Measurements from ENCODE around the gene DCC. TPM values are rescaled to one million over a fixed set of nuclear protein-coding genes. Genes with fewer than 3 reads are reported as not detected.
"Not testable (repeated sequence)": the region's sequence is repeated elsewhere in the genome, so short reads cannot be mapped to it uniquely, and the experiment has no call there.

The DCC gene
- total RNA-seq, 6 donors from 2014 or later: 0.33 to 3.5 (median 1.0) TPM

DNA sequence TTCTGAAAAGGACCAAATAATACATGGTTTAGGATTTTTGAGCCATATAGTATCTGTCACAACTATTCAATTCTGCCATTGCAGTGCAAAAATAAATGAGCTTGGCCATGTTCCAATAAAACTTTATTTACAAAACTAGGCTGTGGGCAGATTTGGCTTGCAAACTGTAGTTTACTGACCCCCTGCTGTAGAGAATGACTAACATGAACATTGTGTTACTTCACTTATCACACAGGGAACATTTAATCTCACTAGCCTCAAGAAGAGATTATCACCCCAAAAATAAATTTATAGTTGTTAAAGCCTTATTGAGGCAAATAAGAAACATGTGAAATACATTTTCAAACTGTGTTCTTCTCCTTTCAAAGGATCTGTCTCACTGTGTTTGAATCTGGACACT, 1118.3 kb downstream of the DCC start:
- peaks cover 0 to 3% (median 0%) of the 10 kb centered on the region in 4 donors for H3K9me3 ChIP-seq
- no peak overlapping the region for H3K4me3 ChIP-seq
- peaks cover 0 to 3% (median 0%) of the 10 kb centered on the region in 4 donors for H3K4me1 ChIP-seq
- TF ChIP-seq EP300 (IDR thresholded peaks at IDR 0.05): no peak
- ATAC-seq (ENCODE audit: low FRiP score in 2 of 2) (no peak), DNase-seq (no peak)
- no peak overlapping the region for H3K27ac ChIP-seq
- no peaks in the 10 kb centered on the region for H3K36me3 ChIP-seq
- H3K27me3 ChIP-seq: no peaks in the 10 kb centered on the region

DNA sequence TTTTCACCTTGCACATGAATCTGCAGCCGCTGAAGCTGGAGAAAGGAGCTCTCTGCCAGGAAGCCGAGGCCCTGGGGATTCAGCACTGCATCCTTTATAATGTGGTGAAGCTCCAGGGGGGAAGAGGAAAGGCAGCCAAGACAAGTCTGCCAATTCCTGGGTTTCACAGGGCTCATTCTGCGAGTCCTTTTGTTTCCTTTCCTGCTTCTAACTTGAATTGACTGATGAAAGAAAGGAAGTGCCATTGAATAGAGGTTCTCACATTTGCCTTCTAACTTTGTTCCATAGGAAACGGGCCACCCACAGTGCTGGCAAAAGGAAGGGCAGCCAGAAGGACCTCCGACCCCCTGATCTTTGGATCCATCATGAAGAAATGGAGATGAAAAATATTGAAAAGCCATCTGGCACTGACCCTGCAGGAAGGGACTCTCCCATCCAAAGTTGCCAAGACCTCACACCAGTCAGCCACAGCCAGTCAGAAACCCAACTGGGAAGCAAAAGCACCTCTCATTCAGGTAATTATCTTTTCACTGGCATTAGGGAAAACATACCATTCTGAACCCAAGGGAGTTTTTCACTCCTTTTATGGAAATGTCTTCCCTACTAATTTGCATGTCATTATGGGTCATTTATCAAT, 1119.1 kb downstream of the DCC start:
- Histone ChIP-seq H3K4me1 (peaks cover 0 to 3% (median 0%) of the 10 kb centered on the region in 4 donors), H3K9me3 (peaks cover 0 to 3% (median 0%) of the 10 kb centered on the region in 4 donors), H3K36me3 (no peaks in the 10 kb centered on the region), H3K27me3 (no peaks in the 10 kb centered on the region), H3K4me3 (no peak overlapping the region), H3K27ac (no peak overlapping the region)
- 24 to 40% methylated on average over 5 of the region's 5 CpGs for WGBS, 2 donors
- ATAC-seq (ENCODE audit: low FRiP score in 2 of 2) (no peak), DNase-seq (no peak)
- no peak for TF ChIP-seq EP300 (IDR thresholded peaks at IDR 0.05)
- TF ChIP-seq POLR2AphosphoS5 (IDR thresholded peaks at IDR 0.05): no peak
- no peak for TF ChIP-seq POLR2A (IDR thresholded peaks at IDR 0.05)
- TF ChIP-seq, protein P1, sequence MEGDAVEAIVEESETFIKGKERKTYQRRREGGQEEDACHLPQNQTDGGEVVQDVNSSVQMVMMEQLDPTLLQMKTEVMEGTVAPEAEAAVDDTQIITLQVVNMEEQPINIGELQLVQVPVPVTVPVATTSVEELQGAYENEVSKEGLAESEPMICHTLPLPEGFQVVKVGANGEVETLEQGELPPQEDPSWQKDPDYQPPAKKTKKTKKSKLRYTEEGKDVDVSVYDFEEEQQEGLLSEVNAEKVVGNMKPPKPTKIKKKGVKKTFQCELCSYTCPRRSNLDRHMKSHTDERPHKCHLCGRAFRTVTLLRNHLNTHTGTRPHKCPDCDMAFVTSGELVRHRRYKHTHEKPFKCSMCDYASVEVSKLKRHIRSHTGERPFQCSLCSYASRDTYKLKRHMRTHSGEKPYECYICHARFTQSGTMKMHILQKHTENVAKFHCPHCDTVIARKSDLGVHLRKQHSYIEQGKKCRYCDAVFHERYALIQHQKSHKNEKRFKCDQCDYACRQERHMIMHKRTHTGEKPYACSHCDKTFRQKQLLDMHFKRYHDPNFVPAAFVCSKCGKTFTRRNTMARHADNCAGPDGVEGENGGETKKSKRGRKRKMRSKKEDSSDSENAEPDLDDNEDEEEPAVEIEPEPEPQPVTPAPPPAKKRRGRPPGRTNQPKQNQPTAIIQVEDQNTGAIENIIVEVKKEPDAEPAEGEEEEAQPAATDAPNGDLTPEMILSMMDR (IDR thresholded peaks at IDR 0.05): no peak

DNA sequence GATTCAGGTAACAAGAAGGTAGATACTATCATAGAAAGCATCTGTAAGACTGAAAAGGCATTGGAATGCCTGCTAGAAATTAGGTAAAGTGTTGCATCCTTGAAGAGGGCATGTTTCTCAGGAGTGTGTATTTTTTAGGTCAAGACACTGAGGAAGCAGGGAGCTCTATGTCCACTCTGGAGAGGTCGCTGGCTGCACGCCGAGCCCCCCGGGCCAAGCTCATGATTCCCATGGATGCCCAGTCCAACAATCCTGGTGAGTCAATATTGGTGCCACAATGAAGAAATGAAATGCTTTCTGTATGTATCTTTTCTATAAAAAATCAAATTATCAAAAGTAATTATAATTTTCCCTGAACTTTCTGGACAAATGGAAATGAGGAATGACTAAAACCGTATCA, 1127.8 kb downstream of the DCC start:
- H3K4me1 ChIP-seq: no peaks in the 10 kb centered on the region
- TF ChIP-seq, protein P1 (IDR thresholded peaks at IDR 0.05): no peak
- TF ChIP-seq POLR2A (IDR thresholded peaks at IDR 0.05) (no peak), POLR2AphosphoS5 (IDR thresholded peaks at IDR 0.05) (no peak), EP300 (IDR thresholded peaks at IDR 0.05) (no peak)
- no peak overlapping the region for H3K4me3 ChIP-seq
- no peaks in the 10 kb centered on the region for H3K9me3 ChIP-seq
- WGBS, 2 donors: 92 to 93% methylated on average over 5 of the region's 5 CpGs
- no peak overlapping the region for H3K27ac ChIP-seq
- ATAC-seq (ENCODE audit: low FRiP score in 2 of 2): no peak
- H3K27me3 ChIP-seq: no peaks in the 10 kb centered on the region
- H3K36me3 ChIP-seq: no peaks in the 10 kb centered on the region
- peak in 1 of 2 donors; percentile 66 for DNase-seq

DNA sequence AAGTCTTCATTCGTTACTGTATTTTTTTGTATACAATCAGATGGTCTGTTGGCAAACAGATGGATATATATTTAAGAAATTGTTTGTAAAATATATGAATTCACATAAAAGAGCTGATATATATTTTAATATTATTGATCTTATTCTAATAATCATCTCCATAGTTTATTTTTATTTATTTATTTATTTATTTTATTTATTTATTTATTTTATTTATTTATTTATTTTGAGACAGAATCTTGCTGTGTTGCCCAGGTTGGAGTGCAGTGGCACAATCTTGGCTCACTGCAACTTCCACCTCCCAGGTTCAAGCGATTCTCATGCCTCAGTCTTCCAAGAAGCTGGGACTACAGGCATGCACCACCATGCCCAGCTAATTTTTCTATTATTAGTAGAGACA, 1128.2 kb downstream of the DCC start:
- H3K4me1 ChIP-seq; H3K36me3 ChIP-seq; ATAC-seq (ENCODE audit: low FRiP score in 2 of 2); H3K27me3 ChIP-seq; DNase-seq; H3K27ac ChIP-seq; H3K9me3 ChIP-seq; H3K4me3 ChIP-seq: not testable (repeated sequence)
- 85 to 93% methylated on average over 2 of the region's 2 CpGs for WGBS, 2 donors

DNA sequence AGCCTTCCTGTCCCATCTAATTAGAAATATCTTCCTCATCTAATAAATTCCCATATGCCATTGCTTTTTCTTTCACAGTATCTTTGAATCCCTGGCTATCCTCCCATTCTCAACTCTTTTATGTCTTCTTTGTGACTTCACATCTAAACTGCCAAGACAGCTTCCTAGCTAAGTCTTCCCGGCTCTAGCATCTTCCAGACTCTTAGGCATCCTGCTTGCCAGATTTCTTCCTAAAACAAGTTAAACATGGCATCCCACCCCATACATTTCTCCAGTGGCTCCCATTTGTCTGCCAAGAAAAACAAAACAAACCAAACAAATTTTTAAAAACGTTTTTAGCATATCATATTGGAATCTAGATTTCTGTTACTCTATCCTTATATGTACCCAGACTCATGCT, 1132.5 kb downstream of the DCC start:
- peaks cover 0 to 5% (median 0%) of the 10 kb centered on the region in 4 donors for H3K9me3 ChIP-seq
- 44 to 48% methylated on average over 2 of the region's 2 CpGs for WGBS, 2 donors
- H3K27me3 ChIP-seq: no peaks in the 10 kb centered on the region
- ATAC-seq (ENCODE audit: low FRiP score in 2 of 2) (no peak), DNase-seq (no peak)
- TF ChIP-seq EP300 (IDR thresholded peaks at IDR 0.05): no peak
- no peaks in the 10 kb centered on the region for H3K36me3 ChIP-seq
- H3K4me3 ChIP-seq: no peak overlapping the region
- H3K27ac ChIP-seq: no peak overlapping the region
- no peaks in the 10 kb centered on the region for H3K4me1 ChIP-seq

DNA sequence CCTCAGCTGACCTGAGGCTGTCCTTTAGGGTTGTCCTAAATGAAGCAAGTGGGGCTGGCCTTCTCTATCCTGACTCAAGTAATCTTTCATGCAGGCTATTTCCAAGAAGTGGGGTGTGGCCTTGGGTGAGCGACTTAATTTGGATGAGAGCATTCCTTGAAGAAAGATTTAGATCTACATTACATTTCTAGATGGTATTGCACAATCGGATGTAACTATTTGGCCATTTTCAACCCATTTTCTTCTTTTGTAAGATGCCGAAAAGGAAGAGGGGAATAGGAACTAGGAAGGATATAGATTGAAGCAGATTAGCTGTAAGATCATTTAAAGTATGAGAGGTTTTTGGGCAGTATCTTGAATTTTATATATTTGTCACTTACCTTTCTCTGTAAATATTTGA, 1138.2 kb downstream of the DCC start:
- Histone ChIP-seq H3K4me1 (no peaks in the 10 kb centered on the region), H3K27ac (no peak overlapping the region), H3K9me3 (peaks cover 0 to 5% (median 0%) of the 10 kb centered on the region in 4 donors), H3K4me3 (no peak overlapping the region), H3K36me3 (no peaks in the 10 kb centered on the region), H3K27me3 (no peaks in the 10 kb centered on the region)
- 80 to 82% methylated on average over 3 of the region's 3 CpGs for WGBS, 2 donors
- no peak for TF ChIP-seq POLR2A (IDR thresholded peaks at IDR 0.05)
- DNase-seq (no peak), ATAC-seq (ENCODE audit: low FRiP score in 2 of 2) (no peak)

DNA sequence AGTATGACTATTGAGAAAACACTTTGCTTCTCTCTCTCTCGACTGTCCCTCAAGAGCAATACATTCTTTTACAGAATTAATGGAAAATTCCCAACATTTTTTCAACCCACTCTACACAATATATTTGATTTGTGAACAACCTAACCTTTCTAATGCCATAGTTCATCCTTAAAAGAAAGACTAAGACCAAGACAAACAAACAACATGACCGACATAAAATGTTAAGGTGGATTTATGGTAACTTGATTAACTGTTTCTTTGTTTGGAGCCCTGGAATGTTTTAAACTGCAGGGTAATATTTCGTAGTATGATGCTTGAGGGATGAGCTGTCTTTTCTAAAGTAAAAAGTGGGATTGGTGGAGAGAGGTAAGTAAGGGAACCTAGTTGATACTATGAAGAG, 1146.3 kb downstream of the DCC start:
- TF ChIP-seq EP300 (IDR thresholded peaks at IDR 0.05) (no peak), POLR2A (IDR thresholded peaks at IDR 0.05) (no peak), POLR2AphosphoS5 (IDR thresholded peaks at IDR 0.05) (no peak)
- TF ChIP-seq, protein P1 (IDR thresholded peaks at IDR 0.05): no peak
- 51 to 59% methylated on average over 3 of the region's 3 CpGs for WGBS, 2 donors
- H3K4me3 ChIP-seq: no peak overlapping the region
- H3K36me3 ChIP-seq: no peaks in the 10 kb centered on the region
- DNase-seq (no peak), ATAC-seq (ENCODE audit: low FRiP score in 2 of 2) (no peak)
- H3K27me3 ChIP-seq: no peaks in the 10 kb centered on the region
- no peaks in the 10 kb centered on the region for H3K4me1 ChIP-seq
- H3K27ac ChIP-seq: no peak overlapping the region
- no peaks in the 10 kb centered on the region for H3K9me3 ChIP-seq

Data from upper lobe of left lung (tissue), 6 donors.